Fibroblast of skin of scalp (primary cell): ENCODE results near the gene ARHGEF25.
"Not testable (repeated sequence)": the region's sequence is repeated elsewhere in the genome, so short reads cannot be mapped to it uniquely, and the experiment has no call there.

Source experiments
- DNase-seq: peaks from one replicate; pipeline ENCODE4 v3.0.0-alpha.2; 2013

Gene ARHGEF25

DNA sequence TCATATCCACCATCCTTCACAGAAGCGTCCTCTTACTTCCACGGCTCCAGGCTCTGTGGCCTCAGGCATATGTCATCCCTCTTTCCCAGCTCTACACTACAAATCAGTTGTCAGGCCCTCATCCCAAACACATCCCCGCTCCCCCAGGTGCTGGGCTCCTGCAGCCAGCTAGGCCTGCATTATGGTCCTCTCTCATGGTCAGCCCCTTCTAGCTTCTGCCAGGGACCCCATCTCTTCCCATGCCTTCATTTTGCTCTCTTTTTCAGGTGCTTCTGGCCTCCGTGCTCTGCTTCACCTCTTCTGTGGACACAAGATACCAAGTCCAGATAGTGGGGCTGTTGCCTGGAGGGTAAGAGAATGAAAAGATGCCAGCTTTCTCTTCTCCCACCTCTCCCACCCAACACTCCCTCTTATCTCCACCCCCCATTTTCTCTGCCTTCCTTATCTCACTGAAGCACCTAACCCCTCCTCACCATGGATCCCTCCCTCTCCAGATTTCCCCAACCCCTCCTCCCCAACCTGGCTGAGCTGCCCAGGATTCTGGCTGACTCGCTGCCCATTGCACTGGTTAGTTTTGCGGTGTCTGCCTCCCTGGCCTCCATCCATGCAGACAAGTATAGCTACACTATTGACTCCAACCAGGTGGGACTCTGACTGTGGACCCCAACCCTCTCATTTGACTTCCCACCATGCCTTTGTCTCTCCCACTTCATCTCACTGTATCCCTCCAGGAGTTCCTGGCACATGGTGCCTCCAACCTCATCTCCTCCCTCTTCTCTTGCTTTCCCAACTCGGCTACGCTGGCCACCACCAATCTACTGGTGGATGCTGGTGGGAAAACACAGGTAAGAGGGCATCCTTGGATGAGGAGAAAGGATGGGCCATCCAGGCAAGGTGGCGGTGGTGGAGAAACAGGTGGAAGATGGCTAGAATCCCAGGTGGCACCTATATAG is 11.3 kb downstream of the ARHGEF25 start:
- DNase-seq = no peak

DNA sequence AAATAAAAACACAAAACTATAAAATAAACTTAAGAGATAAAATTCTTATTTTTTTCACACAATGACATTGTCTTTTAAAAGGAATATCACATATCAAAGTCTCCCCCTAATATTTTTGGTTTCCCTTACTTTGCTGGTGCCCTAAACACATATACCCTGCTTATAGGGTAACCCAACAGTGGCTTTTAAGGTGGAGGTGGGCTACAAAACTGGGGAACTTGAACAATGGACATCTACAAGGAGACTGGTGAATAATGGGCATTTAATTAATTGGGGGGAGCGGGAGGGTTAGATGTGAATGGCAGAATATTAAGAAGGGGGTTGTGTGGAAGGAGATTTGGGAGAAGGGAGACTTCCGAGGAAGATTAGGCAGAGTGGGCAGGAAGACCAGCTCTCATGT is 12.2 kb downstream of the ARHGEF25 start:
- no peak for DNase-seq

- no peak for DNase-seq
These were observed 12.7 kb downstream of the ARHGEF25 start for GRCh38 chr12:57623811-57624390.

DNA sequence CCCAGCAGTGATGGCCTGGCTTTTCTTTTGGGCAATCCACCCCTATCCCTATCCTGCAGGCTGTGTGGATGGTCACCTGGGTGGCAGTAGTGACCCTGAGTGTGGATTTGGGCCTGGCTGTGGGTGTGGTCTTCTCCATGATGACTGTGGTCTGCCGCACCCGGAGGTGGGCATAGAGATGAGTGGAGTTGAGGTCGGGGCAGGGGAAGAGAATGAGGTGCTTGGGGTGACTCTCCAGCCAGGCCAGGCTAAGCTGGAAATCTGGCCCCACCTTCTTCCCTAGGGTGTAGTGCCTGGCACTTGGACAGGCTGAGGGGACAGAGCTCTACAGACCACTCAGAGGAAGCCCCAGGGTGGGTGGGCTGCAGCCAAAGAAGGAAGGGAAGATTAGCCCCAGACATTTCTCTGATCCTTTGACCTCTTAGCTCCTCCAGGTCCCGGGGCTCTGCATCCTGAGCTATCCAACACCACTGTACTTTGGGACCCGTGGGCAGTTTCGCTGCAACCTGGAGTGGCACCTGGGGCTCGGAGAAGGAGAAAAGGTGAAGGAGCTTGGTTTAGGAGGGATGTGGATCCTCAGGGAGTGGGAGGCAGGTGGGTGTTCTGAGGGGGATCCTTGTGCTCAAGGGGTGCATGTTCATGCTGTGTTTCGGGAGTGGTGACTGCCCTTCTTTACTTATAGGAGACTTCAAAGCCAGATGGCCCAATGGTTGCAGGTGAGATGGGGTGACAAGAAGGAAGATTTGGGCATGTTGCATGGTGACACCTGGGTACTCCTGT is 13.4 kb downstream of the ARHGEF25 start:
- no peak for DNase-seq

GRCh38 chr12:57625261-57626032 is 14.2 kb downstream of the ARHGEF25 start:
- no peak for DNase-seq

- no peak for DNase-seq
These were observed 15.1 kb downstream of the ARHGEF25 start for GRCh38 chr12:57626111-57626920.

DNA sequence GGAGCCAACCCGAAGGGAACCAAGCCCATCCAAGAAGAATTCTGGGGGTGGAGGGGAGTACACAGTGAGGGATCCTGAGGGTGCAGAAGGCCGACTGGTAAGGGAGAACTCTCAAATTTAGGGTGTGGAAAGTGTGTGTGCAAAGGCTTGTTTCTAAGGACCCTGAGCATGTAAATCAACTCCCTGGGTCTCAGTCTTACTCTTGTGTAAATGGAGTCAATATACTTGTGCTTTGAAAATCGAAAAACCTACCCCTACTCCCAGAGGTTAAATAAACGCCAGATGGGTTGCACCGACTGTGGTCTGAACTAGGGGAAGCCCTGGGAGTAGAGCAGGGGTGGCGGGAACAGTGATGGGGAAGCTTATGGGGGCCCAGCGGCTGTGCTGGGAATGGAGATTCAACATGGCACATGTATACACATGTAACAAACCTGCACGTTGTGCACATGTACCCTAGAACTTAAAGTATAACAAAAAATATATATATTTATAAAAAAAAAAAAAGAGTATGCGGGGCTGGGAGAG is 15.7 kb downstream of the ARHGEF25 start:
- DNase-seq = no peak

DNA sequence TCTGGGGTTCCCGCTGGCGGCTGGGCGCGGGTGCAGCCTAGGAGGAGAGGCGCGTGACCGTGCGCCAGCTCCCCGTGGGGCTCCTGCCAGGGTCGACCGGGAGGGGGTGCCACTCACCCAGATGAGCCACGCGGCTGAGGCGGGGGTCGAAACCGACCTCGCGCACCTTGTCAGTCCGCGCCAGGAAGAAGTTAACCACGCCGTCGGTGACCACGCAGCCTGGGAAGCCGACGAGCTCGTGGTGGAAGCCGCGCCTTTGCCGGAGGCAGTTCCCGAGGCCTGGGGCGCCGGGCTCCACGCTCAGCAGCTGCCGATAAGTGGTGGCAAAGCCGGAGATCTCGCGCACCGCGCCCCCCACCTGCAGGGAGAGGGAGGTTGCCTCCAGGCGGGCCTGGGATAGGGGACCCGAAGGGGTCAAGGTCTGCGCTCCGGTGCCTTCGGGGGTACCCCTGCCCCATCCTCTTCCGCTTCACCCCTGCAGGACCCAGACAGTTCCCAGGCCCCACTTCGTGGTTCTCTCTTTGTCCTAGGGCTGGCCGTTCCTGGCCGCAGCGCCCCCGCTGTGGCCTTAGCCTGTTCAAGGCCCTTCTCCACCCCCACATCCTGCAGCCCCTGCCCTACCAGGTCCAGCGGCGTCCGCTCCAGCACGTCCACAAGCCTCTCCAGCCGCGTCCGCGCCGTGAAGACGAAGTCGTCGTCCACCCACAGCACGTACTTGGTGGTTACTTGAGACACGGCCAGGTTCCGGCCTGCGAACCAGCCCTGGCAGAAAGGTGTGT is 16.5 kb downstream of the ARHGEF25 start:
- no peak for DNase-seq

- no peak for DNase-seq
These were observed 17.3 kb downstream of the ARHGEF25 start for GRCh38 chr12:57628280-57629191.

- DNase-seq = no peak
These were observed 18.7 kb downstream of the ARHGEF25 start for GRCh38 chr12:57629897-57630471.

GRCh38 chr12:57630891-57631433 is 19.7 kb downstream of the ARHGEF25 start:
- DNase-seq = no peak

DNA sequence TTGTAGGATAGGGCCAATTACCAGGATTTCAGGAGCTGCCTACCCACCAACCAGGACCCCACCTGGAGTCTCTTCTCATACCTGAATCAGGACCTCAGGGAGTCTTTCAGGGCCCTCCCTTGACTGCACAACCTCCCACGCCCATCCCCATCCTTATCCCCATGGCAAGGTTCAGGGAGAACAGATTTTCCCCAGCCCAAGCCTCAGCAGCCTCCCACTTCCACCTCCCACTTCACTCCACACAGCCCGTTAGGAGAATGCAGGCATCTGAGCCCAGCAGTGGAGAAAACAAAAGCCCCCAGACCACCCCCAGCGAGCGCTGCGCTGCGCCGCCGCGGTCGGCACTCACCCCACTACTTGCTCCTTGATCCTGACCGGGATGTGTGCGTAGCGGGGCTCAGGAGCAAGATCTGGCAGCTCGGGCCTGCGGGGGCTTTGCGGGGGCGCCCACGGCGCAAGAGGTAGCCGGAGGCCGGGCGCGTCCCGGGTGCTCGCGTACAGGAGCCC is 20.4 kb downstream of the ARHGEF25 start:
- DNase-seq = no peak

- no peak for DNase-seq
These were observed 21.1 kb downstream of the ARHGEF25 start for GRCh38 chr12:57632073-57632957.

DNA sequence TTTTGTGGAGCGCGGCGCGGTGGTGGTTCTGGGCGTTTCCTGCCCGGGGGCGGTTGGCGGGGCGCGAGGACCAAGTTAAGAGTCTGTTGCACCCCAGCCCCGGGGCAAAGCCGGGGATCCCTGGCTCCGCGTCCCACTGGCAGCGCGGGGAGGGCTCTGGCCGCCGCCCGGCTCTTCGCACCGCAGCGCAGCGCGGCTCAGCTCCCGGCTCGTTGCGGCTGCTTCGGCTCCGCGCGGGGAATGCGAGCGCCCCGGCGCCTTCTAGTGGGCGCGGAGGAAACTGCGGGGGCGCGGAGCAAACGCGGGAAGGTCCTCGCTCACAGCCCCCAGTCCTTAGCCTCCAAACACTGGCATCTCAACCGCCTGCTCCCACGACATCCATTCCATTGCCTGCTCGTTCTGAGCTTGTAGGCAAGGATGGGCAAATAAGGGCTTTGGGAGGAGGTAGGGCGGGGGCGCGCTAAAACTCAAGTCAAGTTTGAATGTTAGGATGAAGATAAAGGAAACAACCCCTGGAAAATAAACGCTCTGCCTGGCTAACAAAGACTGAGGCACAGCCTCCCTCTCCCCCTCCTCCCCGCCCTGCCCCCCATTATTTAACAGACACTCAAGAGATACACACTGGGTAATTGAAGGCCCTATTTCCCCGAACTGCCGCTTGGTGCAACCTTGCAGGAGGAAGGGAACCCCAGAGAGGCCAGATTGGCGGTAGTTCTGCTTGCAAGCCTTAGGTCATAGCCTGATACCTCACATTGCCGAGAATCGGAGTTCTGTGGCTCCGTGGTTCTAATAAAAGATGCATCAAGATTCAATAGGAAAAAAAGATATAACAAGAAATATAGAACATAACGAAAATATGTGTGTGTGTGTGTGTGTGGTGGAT is 22.0 kb downstream of the ARHGEF25 start, which contains the start of gene B4GALNT1:
Gene B4GALNT1 (minus strand): TSS at position 244 of the 883 bp plus-strand sequence. CDS start 1,069 bp downstream, outside the sequence.
- DNase-seq = peak; percentile 61

DNA sequence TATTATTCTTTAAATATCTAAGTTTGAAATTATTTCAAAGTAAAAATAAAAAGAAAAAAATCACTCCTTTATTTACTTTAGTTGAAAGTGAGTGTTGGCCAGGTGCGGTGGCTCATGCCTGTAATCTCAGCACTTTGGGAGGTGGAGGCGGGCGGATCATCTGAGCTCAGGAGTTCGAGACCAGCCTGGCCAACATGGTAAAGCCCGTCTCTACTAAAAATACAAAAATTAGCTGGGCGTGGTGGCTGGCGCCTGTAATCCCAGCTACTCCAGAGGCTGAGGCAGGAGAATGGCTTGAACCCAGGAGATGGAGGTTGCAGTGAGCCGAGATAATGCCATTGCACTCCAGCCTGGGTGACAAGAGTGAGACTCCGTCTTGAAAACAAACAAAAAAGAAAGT is 25.5 kb downstream of the ARHGEF25 start:
- not testable (repeated sequence) for DNase-seq

- DNase-seq = no peak
These were observed 26.1 kb downstream of the ARHGEF25 start for GRCh38 chr12:57637364-57637763.
